Liver (tissue), 9 donors: ENCODE results near the gene TSPOAP1. TPM values are rescaled to one million over a fixed set of nuclear protein-coding genes. Genes with fewer than 3 reads are reported as not detected.

Source experiments
- DNase-seq: peaks from one replicate; pipeline ENCODE4 v3.0.0-alpha.2; 2017; ENCODE audit warnings: low spot score
- H3K27ac ChIP-seq, 2 donors: one replicate each; pipeline ENCODE4 v1.7.0; 2013; ENCODE audit warnings: inconsistent platforms in 2 of 2, low read length in 2 of 2, control low read depth in 1 of 2, low read depth in 1 of 2, mild to moderate bottlenecking in 1 of 2
- H3K27me3 ChIP-seq, 4 donors: one replicate each; pipeline versions ENCODE4 v1.6.1 to v1.7.0; 2013; ENCODE audit warnings: low read length in 3 of 4, inconsistent platforms in 1 of 4, mild to moderate bottlenecking in 1 of 4, moderate library complexity in 1 of 4; ENCODE audit not compliant: control insufficient read depth in 4 of 4, insufficient read depth in 4 of 4
- H3K36me3 ChIP-seq, 4 donors: one replicate each; pipeline versions ENCODE4 v1.6.1 to v1.7.0; 2013; ENCODE audit warnings: low read length in 3 of 4, mild to moderate bottlenecking in 3 of 4, low read depth in 1 of 4, moderate library complexity in 1 of 4; ENCODE audit not compliant: control insufficient read depth in 4 of 4, insufficient read depth in 3 of 4
- H3K4me1 ChIP-seq, 4 donors: one replicate each; pipeline versions ENCODE4 v1.6.1 to v1.7.0; 2013; ENCODE audit warnings: low read length in 3 of 4, mild to moderate bottlenecking in 3 of 4, moderate library complexity in 1 of 4; ENCODE audit not compliant: control insufficient read depth in 4 of 4, insufficient read depth in 4 of 4
- H3K4me3 ChIP-seq, 3 donors: one replicate each; pipeline versions ENCODE4 v1.6.1 to v1.7.0; 2013; ENCODE audit warnings: low read length in 3 of 3, control low read depth in 1 of 3, low read depth in 1 of 3, mild to moderate bottlenecking in 1 of 3
- H3K9ac ChIP-seq, 2 donors: one replicate each; pipeline ENCODE4 v1.7.0; 2013; ENCODE audit warnings: low read length in 2 of 2, mild to moderate bottlenecking in 2 of 2, moderate library complexity in 2 of 2, control low read depth in 1 of 2, low read depth in 1 of 2
- H3K9me3 ChIP-seq, 4 donors: one replicate each; pipeline versions ENCODE4 v1.6.1 to v1.7.0; 2013; ENCODE audit warnings: low read length in 3 of 4; ENCODE audit not compliant: control insufficient read depth in 4 of 4
- EGR1 ChIP-seq, 2 donors: IDR thresholded peaks; 2 replicates each; pipeline ENCODE4 v1.6.1; 2016 to 2018; ENCODE audit warnings: antibody characterized with exemption in 2 of 2, low read depth in 2 of 2
- FOXA1 ChIP-seq: IDR thresholded peaks from 2 replicates; pipeline ENCODE4 v1.6.1; 2016; ENCODE audit warnings: antibody characterized with exemption
- FOXA2 ChIP-seq: IDR thresholded peaks from 2 replicates; pipeline ENCODE4 v1.6.1; 2016; ENCODE audit warnings: antibody characterized with exemption
- GABPA ChIP-seq, 2 donors: IDR thresholded peaks in 1 of 2; conservative IDR thresholded peaks in 1 of 2; 2 replicates each; pipeline ENCODE4 v1.6.1; 2016; ENCODE audit warnings: antibody characterized with exemption in 2 of 2, mild to moderate bottlenecking in 1 of 2, moderate library complexity in 1 of 2
- HNF4A ChIP-seq, 2 donors: conservative IDR thresholded peaks; 2 replicates each; pipeline ENCODE4 v1.6.1; 2016; ENCODE audit warnings: antibody characterized with exemption in 2 of 2, mild to moderate bottlenecking in 2 of 2
- HNF4G ChIP-seq: IDR thresholded peaks from 2 replicates; pipeline ENCODE4 v1.6.1; 2016; ENCODE audit warnings: antibody characterized with exemption
- JUND ChIP-seq, 2 donors: IDR thresholded peaks; 2 replicates each; pipeline ENCODE4 v1.6.1; 2016; ENCODE audit warnings: antibody characterized with exemption in 2 of 2
- MAX ChIP-seq: IDR thresholded peaks from 2 replicates; pipeline ENCODE4 v1.6.1; 2016; ENCODE audit warnings: antibody characterized with exemption
- NR2F2 ChIP-seq: IDR thresholded peaks from 2 replicates; pipeline ENCODE4 v1.6.1; 2016; ENCODE audit warnings: antibody characterized with exemption
- RAD21 ChIP-seq, 2 donors: IDR thresholded peaks; 2 replicates each; pipeline ENCODE4 v1.6.1; 2016; ENCODE audit warnings: antibody characterized with exemption in 2 of 2, mild to moderate bottlenecking in 2 of 2
- SP1 ChIP-seq: IDR thresholded peaks from 2 replicates; pipeline ENCODE4 v1.6.1; 2018; ENCODE audit warnings: antibody characterized with exemption, mild to moderate bottlenecking
- TAF1 ChIP-seq: conservative IDR thresholded peaks from 2 replicates; pipeline ENCODE4 v1.6.1; 2016; ENCODE audit warnings: antibody characterized with exemption, mild to moderate bottlenecking
- YY1 ChIP-seq: IDR thresholded peaks from 2 replicates; pipeline ENCODE4 v1.6.1; 2016; ENCODE audit warnings: antibody characterized with exemption, mild to moderate bottlenecking
- WGBS: extraction: QIAGEN DNeasy Blood & Tissue Kit; methylation state at CpG from one replicate; pipeline ENCODE4 v1.1.7; 2013; 5-methylcytosine and 5-hydroxymethylcytosine counted together
- polyA plus RNA-seq, 2 donors: library from polyadenylated mRNA; stranded (reverse) in 1 of 2; unstranded in 1 of 2; fragments of 200-250 nt in 1 of 2; fragments of >200 nt in 1 of 2; fragmentation: Nextera tagmentation in 1 of 2; extraction: Ambion mirVana in 1 of 2; gene quantifications; one replicate each; pipeline versions ENCODE4 v1.2.1 to v1.2.3, GENCODE V29; 2013 to 2015
- total RNA-seq, 2 donors: library from RNA; depleted of rRNA; stranded (reverse); fragments of >200 nt; gene quantifications; one replicate each; pipeline ENCODE4 v1.2.3, GENCODE V29; 2014
- TF ChIP-seq, protein P1 (sequence below): IDR thresholded peaks from 2 replicates; pipeline ENCODE4 v1.6.1; 2016; ENCODE audit warnings: antibody characterized with exemption, mild to moderate bottlenecking
- TF ChIP-seq, protein P2 (sequence below): fragments of 150-350 bp; IDR thresholded peaks from 2 replicates; pipeline ENCODE4 v1.5.1; 2017; ENCODE audit warnings: improper control_type of control experiment, low read depth, low read length; ENCODE audit not compliant: missing input control
- TF ChIP-seq, protein P3 (sequence below): IDR thresholded peaks from 2 replicates; pipeline ENCODE4 v1.6.1; 2016; ENCODE audit warnings: antibody characterized with exemption
- donor health status: healthy.
- donor health status: healthy.
- donor health status: healthy.
- donor health status: healthy.
- donor health status: healthy.

The TSPOAP1 gene
- total and polyA plus RNA-seq, 4 donors, result 1.5 to 4.6 (median 2.6) TPM

DNA sequence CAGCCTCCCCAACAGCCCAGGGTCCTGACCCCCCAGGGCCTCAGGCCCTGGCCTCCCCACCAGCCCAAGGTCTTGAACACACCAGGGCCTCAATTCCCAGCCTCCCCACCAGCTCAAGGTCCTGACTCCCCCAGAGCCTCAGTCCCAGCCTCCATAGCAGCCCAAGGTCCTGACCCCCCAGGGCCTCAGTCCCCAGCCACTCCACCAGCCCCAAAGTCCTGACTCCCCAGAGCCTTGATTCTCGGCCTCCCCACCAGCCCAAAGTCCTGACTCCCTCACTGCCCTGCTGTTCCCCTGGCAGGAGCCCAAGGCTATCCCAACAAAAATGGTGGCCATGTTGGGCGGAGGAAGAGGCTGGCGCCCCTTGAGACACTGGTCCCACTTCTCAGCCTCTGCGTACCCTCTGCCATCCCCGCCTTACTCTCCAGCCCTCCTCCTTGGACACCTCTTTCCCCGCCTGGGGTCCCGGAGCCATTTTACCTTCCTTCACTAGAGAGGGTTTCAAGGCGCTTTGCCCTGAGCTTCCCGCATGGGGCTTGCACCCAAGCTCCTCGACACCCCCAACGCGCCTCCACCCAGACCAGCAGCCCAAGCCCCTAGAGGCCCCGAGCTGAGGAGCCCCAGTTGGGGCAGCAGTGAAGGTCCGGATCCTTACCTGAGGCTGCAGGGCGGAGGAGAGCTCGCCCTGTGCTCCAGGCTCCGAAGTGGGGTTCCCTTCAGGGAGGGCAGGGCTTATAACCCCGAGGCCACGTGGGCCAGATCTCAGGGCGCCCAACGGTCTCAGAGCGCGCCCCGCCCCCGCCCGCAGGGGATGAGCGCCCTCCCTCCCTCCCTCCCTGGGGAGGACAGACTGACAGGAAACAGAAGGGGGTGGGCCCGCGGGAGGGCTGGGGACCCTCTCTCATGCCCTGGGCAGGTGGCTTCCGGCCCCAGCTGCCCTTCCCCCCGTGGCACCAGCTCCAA, 3.5 kb upstream of the TSPOAP1 start (continued):
- TF ChIP-seq, protein P1, sequence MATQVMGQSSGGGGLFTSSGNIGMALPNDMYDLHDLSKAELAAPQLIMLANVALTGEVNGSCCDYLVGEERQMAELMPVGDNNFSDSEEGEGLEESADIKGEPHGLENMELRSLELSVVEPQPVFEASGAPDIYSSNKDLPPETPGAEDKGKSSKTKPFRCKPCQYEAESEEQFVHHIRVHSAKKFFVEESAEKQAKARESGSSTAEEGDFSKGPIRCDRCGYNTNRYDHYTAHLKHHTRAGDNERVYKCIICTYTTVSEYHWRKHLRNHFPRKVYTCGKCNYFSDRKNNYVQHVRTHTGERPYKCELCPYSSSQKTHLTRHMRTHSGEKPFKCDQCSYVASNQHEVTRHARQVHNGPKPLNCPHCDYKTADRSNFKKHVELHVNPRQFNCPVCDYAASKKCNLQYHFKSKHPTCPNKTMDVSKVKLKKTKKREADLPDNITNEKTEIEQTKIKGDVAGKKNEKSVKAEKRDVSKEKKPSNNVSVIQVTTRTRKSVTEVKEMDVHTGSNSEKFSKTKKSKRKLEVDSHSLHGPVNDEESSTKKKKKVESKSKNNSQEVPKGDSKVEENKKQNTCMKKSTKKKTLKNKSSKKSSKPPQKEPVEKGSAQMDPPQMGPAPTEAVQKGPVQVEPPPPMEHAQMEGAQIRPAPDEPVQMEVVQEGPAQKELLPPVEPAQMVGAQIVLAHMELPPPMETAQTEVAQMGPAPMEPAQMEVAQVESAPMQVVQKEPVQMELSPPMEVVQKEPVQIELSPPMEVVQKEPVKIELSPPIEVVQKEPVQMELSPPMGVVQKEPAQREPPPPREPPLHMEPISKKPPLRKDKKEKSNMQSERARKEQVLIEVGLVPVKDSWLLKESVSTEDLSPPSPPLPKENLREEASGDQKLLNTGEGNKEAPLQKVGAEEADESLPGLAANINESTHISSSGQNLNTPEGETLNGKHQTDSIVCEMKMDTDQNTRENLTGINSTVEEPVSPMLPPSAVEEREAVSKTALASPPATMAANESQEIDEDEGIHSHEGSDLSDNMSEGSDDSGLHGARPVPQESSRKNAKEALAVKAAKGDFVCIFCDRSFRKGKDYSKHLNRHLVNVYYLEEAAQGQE, result peak; percentile 17
- peak; percentile 75 for TF ChIP-seq TAF1

DNA sequence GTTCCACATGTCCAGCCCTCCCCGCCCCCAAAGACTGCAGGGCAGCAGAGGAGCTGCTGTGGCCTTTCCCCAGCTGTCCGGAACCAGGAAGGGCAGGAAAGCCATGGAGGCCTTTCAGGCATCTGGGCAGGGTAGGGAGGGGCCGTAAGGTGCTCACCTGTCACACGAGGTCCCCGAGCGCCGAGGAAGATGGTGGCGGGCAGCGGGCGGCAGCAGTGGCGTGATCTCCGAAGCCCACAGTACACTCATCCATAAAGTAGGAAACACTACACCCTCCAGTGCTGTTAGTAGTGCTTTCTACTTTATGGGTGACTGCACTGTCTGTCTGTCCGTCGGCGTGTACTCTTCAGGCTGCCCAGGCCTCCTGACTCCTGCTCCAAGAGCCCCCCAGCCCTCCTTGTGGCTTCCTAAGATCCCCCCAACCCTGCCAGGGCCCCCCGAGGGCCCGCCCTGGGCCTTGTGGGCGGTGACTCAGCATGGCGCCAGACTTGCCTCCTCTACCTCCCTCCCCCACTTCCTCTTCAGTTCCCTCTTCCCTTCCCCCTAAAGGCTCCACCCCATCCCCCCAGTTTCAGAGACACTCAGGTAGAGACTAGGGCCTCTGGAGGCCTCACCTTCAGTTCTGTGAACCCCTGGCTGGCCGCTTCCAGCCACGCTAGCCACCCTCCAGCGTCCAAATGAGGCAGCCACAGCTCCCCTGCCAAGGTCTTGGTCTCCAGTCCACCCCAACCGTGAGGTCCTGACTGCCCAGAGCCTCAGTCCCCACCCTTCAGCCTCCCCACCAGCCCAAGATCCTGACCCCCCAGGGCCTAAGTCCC, 2.6 kb upstream of the TSPOAP1 start:
- peak overlapping the region; percentile 81 to 86 for H3K27ac ChIP-seq
- H3K36me3 ChIP-seq, result no peaks in the 10 kb centered on the region

GRCh38 chr17:58330538-58330996, 2.0 kb upstream of the TSPOAP1 start:
- Histone ChIP-seq H3K9ac (peak overlapping the region in 1 of 2 donors; percentile 6), H3K36me3 (no peaks in the 10 kb centered on the region), H3K4me3 (peak overlapping the region; percentile 44 to 55 (median 44)), H3K27me3 (no peaks in the 10 kb centered on the region), H3K27ac (peak overlapping the region; percentile 81 to 86), H3K4me1 (peaks cover 0 to 3% (median 0%) of the 10 kb centered on the region in 4 donors), H3K9me3 (no peaks in the 10 kb centered on the region)
- whole genome bisulfite sequencing, result 80% methylated on average over 10 of the region's 10 CpGs
- DNase-seq, result no peak
- TF ChIP-seq FOXA1 (no peak), HNF4G (no peak), JUND (IDR thresholded peaks at IDR 0.05) (no peak), MAX (no peak), EGR1 (IDR thresholded peaks at IDR 0.05; ENCODE audit: low read depth in 2 of 2) (no peak), NR2F2 (no peak), HNF4A (conservative IDR thresholded peaks at IDR 0.05) (no peak), SP1 (no peak), TAF1 (no peak)
- TF ChIP-seq, protein P2, sequence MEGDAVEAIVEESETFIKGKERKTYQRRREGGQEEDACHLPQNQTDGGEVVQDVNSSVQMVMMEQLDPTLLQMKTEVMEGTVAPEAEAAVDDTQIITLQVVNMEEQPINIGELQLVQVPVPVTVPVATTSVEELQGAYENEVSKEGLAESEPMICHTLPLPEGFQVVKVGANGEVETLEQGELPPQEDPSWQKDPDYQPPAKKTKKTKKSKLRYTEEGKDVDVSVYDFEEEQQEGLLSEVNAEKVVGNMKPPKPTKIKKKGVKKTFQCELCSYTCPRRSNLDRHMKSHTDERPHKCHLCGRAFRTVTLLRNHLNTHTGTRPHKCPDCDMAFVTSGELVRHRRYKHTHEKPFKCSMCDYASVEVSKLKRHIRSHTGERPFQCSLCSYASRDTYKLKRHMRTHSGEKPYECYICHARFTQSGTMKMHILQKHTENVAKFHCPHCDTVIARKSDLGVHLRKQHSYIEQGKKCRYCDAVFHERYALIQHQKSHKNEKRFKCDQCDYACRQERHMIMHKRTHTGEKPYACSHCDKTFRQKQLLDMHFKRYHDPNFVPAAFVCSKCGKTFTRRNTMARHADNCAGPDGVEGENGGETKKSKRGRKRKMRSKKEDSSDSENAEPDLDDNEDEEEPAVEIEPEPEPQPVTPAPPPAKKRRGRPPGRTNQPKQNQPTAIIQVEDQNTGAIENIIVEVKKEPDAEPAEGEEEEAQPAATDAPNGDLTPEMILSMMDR, result no peak
- TF ChIP-seq, protein P3, sequence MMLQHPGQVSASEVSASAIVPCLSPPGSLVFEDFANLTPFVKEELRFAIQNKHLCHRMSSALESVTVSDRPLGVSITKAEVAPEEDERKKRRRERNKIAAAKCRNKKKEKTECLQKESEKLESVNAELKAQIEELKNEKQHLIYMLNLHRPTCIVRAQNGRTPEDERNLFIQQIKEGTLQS, result no peak
- TF ChIP-seq, protein P1, result no peak

More for the DNA sequence above, 2.6 kb upstream of the TSPOAP1 start:
- peak; percentile 71 for DNase-seq
- no peaks in the 10 kb centered on the region for H3K27me3 ChIP-seq
- WGBS, result 74% methylated on average over 23 of the region's 23 CpGs
- no peaks in the 10 kb centered on the region for H3K9me3 ChIP-seq
- peak overlapping the region; percentile 53 to 75 for H3K9ac ChIP-seq
- peak overlapping the region; percentile 33 to 55 (median 44) for H3K4me3 ChIP-seq
- TF ChIP-seq GABPA (IDR thresholded peaks at IDR 0.05 in 1 of 2, conservative IDR thresholded peaks at IDR 0.05 in 1 of 2), result no peak
- TF ChIP-seq, protein P3, result no peak
- TF ChIP-seq FOXA2, result no peak
- TF ChIP-seq NR2F2, result no peak
- no peak for TF ChIP-seq MAX
- TF ChIP-seq EGR1 (IDR thresholded peaks at IDR 0.05; ENCODE audit: low read depth in 2 of 2), result no peak
- no peak for TF ChIP-seq YY1
- TF ChIP-seq RAD21 (IDR thresholded peaks at IDR 0.05), result no peak
- no peak for TF ChIP-seq JUND (IDR thresholded peaks at IDR 0.05)
- H3K4me1 ChIP-seq, result peaks cover 0 to 3% (median 0%) of the 10 kb centered on the region in 4 donors
